ENCODE results near the gene CREM. TPM values are rescaled to one million over a fixed set of nuclear protein-coding genes. Genes with fewer than 3 reads are reported as not detected.

CREM gene
- total and polyA plus RNA-seq, 2 of the 4 experiments (the other 2 are of a cell fraction): 33.2 to 40.5 TPM

DNA sequence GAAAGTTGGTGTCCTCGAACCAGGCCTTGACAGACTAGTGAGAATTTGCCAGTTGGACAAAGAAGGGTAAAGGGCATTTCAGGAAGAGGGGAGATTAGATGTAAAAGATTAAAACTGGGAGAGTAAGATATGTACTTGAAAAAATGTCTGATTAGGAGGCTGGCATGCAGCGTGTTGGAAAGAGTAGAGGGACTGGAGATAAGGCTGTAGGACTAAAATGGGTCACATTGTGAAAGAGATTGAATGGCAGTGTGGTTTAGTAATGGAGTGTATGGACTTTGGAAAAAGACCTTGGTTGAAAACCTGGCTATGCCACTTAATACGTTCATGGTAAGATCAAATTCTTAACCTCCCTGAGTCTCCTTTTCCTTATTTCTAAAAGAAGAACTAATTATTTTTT, 14.1 kb downstream of the CREM start:
- no peak overlapping the region for H2AFZ ChIP-seq (replicated peaks; ENCODE audit: low read length, poor library complexity)
- dilution Hi-C loops (cut with HindIII; ENCODE audit: low sequenced_read_pairs, unreplicated experiment) (no loop called here), intact Hi-C loops (cut with micrococcal nuclease) (no loop called here), in situ Hi-C loops (cut with MboI; ENCODE audit: low sequenced_read_pairs) (no loop called here)
- H3K27me3 ChIP-seq (ENCODE audit: control insufficient read depth, insufficient read depth, low read length): no peaks in the 10 kb centered on the region
- DNase-seq: no peak
- no peaks in the 10 kb centered on the region for H3K9me3 ChIP-seq (ENCODE audit: control insufficient read depth, insufficient read depth, low read length)
- H2AK5ac ChIP-seq (ENCODE audit: low read depth, low read length): no peak overlapping the region
- ATAC-seq (ENCODE audit: low read depth): no peak
- peaks cover 8% of the 10 kb centered on the region; the same call in 1 of the 2 replicates for H3K9me1 ChIP-seq (ENCODE audit: insufficient read depth, low read length)
- no peak overlapping the region for H3K14ac ChIP-seq (replicated peaks; ENCODE audit: low read depth, low read length)
- no peak overlapping the region; the same call in 2 of the 3 replicates for H2BK15ac ChIP-seq (ENCODE audit: low read depth, low read length)
- H3K18ac ChIP-seq (ENCODE audit: low read depth, low read length): no peak overlapping the region
- H3K27ac ChIP-seq (ENCODE audit: insufficient read depth, low read length): no peak overlapping the region
- 54% methylated on average over 2 of the region's 3 CpGs; no CpG with 5 or more reads in 1 of the 2 experiments for WGBS, 2 experiments (ENCODE audit: extremely low coverage in 2 of 2, insufficient read length in 1 of 2)
- peaks cover 4% of the 10 kb centered on the region for H3K4me1 ChIP-seq (ENCODE audit: control insufficient read depth, insufficient read depth, low read length)
- ChIA-PET CTCF (no interaction called here), POLR2A (ENCODE audit: unreplicated experiment) (no interaction called here)
- no peak overlapping the region for H4K5ac ChIP-seq (ENCODE audit: low read depth, low read length)
- H3K23ac ChIP-seq (ENCODE audit: low read depth, low read length): no peak overlapping the region
- H4K91ac ChIP-seq (ENCODE audit: insufficient read depth, low read depth, low read length): no peak overlapping the region
- H3K4ac ChIP-seq (ENCODE audit: low read depth, low read length): no peak overlapping the region
- TF ChIP-seq, protein P1, sequence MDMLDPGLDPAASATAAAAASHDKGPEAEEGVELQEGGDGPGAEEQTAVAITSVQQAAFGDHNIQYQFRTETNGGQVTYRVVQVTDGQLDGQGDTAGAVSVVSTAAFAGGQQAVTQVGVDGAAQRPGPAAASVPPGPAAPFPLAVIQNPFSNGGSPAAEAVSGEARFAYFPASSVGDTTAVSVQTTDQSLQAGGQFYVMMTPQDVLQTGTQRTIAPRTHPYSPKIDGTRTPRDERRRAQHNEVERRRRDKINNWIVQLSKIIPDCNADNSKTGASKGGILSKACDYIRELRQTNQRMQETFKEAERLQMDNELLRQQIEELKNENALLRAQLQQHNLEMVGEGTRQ (IDR thresholded peaks at IDR 0.05; ENCODE audit: low read depth, low read length): no peak
- TF ChIP-seq MAZ (IDR thresholded peaks at IDR 0.05; ENCODE audit: borderline replicate concordance, low read depth, low read length) (no peak), NFE2L2 (IDR thresholded peaks at IDR 0.05; ENCODE audit: low read depth, low read length) (no peak), CTCF (conservative IDR thresholded peaks at IDR 0.05; ENCODE audit: low read depth, low read length) (no peak), ELK1 (IDR thresholded peaks at IDR 0.05; ENCODE audit: borderline replicate concordance, low read depth, low read length) (no peak), RCOR1 (IDR thresholded peaks at IDR 0.05; ENCODE audit: insufficient replicate concordance, low read length) (no peak), FOS (IDR thresholded peaks at IDR 0.05; ENCODE audit: low read depth, low read length) (no peak), MAFK (IDR thresholded peaks at IDR 0.05; ENCODE audit: low read depth, low read length) (no peak), POLR2A (IDR thresholded peaks at IDR 0.05; ENCODE audit: low read depth, low read length) (no peak), BHLHE40 (IDR thresholded peaks at IDR 0.05; ENCODE audit: low read depth, low read length) (no peak)
- no peak overlapping the region for H2BK20ac ChIP-seq (ENCODE audit: low read depth, low read length)
- no peak overlapping the region for H3K9ac ChIP-seq (ENCODE audit: low read depth, low read length)
- no TSS peak for BruUV-seq (replicated peaks)
- no peak overlapping the region for H3K56ac ChIP-seq (ENCODE audit: extremely low read depth, insufficient read depth, low read length)
- H3K4me2 ChIP-seq (ENCODE audit: low read depth, low read length): no peak overlapping the region
- no peak overlapping the region for H2BK5ac ChIP-seq (ENCODE audit: low read depth, low read length, poor library complexity, severe bottlenecking)
- peaks cover 23 to 59% of the 10 kb centered on the region in 2 experiments for H3K79me1 ChIP-seq (ENCODE audit: low read depth in 1 of 2, low read length in 2 of 2)
- no peaks in the 10 kb centered on the region for H3K36me3 ChIP-seq (ENCODE audit: control insufficient read depth, insufficient read depth, low read length)
- no peaks in the 10 kb centered on the region; the same call in 1 of the 2 replicates for H4K20me1 ChIP-seq (ENCODE audit: insufficient read depth, low read length)
- no peak overlapping the region for H2BK120ac ChIP-seq (ENCODE audit: low read depth, low read length)
- H2AK9ac ChIP-seq (replicated peaks; ENCODE audit: low read depth, low read length, poor library complexity): no peak overlapping the region
- H4K8ac ChIP-seq (ENCODE audit: low read depth in 2 of 2, low read length in 2 of 2): no peak overlapping the region
- H3K4me3 ChIP-seq (ENCODE audit: insufficient read depth, low read depth, low read length): no peak overlapping the region

All from IMR-90 (cell line).